Measurements from ENCODE around the gene MAGOHB. TPM values are rescaled to one million over a fixed set of nuclear protein-coding genes. Genes with fewer than 3 reads are reported as not detected.

The MAGOHB gene
- total RNA-seq, 1 experiment from 2014 or later = 64.4 TPM

DNA sequence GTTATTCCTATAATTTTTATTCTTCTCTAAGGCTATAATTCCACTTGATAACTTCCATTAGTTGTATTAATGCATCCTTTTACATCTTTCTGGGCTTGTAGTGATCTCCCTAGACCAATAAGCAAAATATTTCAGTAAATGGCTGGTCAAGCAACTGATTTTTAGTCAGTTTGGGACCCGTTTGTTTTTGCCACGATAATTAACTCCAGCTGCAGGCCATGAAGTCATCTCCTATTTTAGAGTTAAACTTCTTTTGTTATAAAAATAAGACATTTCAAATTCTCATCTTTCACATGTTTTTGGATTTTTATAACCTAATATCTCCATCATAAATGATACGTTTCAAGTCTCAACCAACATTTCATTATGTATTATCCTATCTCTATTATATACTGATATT is 49.4 kb downstream of the MAGOHB start:
- DNase-seq (ENCODE audit: low read depth) = no peak
- in situ Hi-C loops (cut with HindIII; ENCODE audit: low pct_unique_long_range_greater_than_20kb, low sequenced_read_pairs) = no loop called here

DNA sequence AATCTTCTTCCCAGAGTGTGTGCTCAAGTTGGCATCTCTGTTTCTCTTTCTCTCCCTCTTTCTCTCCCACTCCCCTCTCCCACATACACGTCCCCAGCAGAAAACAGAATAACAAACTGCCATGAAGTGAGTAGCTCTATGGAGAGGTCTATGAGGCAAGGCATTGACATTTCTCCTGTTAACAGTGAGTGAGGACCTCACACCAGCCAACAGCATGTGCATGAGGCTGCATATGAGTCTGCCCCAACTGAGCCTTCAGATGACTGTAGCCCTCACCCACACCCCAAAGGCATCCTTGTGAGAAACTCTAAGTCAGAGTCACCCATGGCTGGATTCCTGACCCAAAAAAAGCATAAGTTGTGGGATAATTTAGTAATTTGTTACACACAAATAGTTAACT is 50.4 kb downstream of the MAGOHB start:
- DNase-seq (ENCODE audit: low read depth) = no peak
- in situ Hi-C loops (cut with HindIII; ENCODE audit: low pct_unique_long_range_greater_than_20kb, low sequenced_read_pairs) = no loop called here

DNA sequence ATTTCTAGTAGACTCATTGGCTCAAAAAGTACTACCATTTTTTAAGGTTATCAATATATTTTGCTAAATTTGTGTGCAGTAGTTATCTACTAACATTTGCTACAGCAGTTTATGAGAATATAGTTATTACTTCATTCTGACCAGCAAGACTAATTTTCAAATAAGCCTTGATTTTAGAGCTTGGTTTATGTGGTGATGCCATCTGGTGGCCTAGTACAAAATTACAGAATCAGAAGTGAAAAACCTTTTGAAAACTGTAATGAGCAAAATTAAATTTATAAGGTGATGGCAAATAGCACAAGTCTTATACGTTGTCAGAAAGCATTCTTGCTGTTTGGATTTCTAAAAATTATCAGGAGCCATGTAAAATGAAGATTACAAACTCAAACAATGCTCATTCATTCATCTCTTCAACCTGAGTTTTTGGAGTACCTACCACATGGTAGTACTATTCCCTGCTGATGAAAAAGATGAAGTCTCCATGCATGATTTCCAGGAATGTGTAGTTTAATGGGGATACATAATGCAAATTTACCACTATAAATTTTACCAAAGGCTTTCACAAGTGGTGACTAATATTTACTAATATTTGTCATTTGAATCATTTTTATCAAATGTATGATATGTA is 51.0 kb downstream of the MAGOHB start:
- in situ Hi-C loops (cut with HindIII; ENCODE audit: low pct_unique_long_range_greater_than_20kb, low sequenced_read_pairs) = no loop called here
- peak; percentile 22 for DNase-seq (ENCODE audit: low read depth)

DNA sequence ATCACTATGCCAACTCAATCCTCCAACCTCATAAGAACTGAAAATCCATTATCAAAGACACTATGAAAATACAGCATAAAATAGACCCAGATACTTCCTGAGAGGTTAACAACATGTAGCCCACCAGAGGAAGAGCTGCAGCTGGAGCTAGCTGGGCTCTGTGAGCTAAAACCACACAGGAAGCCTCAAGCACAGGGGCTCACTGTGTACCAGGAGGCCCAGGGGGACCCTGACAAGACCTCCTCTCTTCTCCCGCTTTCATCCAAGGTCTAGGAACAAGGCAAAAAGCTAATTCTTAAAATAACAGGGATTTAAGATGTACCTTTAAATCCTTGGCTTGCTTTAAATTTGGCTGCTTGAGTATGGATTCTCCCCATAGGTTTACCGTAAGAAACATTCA is 54.2 kb downstream of the MAGOHB start:
- no peak for DNase-seq (ENCODE audit: low read depth)
- in situ Hi-C loops (cut with HindIII; ENCODE audit: low pct_unique_long_range_greater_than_20kb, low sequenced_read_pairs) = no loop called here

DNA sequence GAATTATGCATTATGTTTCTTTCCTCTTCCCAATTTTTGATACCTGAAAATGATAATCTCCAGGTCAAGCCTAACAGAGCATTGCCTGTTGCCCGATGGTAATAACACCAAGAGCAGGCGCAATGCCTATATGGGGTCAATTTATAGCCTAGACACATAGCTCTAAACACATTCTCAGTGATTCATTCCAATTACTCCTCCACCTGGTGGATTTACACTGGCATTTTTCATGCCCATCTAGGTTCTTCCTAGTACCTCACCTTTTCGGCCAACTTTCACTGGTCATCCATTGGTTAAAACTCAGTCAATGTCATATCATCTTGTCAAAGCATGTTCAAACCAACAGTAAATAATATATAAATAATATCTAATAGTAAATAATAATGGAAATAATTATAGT is 54.6 kb downstream of the MAGOHB start:
- in situ Hi-C loops (cut with HindIII; ENCODE audit: low pct_unique_long_range_greater_than_20kb, low sequenced_read_pairs) = no loop called here
- DNase-seq (ENCODE audit: low read depth) = no peak

DNA sequence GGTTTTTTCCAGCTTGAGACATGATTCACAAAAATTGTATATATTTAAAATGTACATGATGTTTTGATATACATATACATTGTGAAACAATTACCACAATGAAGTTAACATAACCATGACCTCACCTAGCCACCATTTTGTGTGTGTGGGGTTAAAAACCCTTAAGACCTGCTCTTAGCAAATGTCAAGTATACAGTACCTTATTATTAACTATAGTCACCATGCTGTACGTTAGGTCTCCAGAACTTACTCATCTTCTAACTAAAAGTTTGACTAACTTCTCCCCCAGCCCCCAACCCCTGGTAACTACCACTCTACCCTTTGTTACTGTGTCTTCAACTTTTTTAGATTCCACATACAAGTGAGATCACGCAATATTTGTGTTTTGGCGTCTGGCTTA is 55.1 kb downstream of the MAGOHB start:
- in situ Hi-C loops (cut with HindIII; ENCODE audit: low pct_unique_long_range_greater_than_20kb, low sequenced_read_pairs) = no loop called here
- DNase-seq (ENCODE audit: low read depth) = no peak

DNA sequence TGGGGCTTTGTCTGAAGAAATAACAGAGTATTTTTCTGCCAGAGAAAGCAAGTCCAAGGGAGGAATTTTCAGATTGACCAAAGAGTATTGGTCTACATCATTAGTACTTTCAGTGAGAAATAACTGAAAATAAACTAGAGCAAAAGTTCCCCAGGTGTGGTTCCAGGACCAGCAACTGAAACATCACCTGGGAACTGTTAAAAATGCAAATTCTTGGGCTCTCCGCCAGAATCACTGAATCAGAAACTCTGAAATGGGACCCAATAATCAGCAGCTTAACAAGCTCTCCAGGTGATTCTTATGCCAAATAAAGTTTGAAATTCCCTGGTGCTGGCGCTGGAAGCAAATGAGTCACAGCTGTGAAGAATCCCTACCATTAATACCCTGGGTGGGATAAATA is 55.6 kb downstream of the MAGOHB start:
- no peak for DNase-seq (ENCODE audit: low read depth)
- in situ Hi-C loops (cut with HindIII; ENCODE audit: low pct_unique_long_range_greater_than_20kb, low sequenced_read_pairs) = no loop called here

DNA sequence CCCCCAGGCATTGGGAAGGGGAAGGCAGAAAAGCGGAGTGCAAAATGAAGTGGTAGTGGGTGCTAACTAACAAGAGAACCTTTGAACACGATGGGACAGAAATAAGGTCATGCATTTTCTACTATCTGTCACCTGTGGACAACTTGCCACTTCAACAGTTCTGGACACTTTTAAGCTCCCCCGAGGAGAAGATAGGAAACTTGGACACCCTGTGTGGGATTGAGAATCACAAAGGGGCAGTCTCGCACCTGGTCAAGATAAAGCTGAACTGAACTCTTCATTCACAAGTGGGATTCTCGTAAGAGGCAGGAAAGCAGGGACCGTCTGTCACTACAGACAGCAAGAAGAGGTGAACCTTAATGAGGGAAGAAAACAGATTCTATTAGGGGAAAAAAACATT is 56.1 kb downstream of the MAGOHB start:
- in situ Hi-C loops (cut with HindIII; ENCODE audit: low pct_unique_long_range_greater_than_20kb, low sequenced_read_pairs) = no loop called here

DNA sequence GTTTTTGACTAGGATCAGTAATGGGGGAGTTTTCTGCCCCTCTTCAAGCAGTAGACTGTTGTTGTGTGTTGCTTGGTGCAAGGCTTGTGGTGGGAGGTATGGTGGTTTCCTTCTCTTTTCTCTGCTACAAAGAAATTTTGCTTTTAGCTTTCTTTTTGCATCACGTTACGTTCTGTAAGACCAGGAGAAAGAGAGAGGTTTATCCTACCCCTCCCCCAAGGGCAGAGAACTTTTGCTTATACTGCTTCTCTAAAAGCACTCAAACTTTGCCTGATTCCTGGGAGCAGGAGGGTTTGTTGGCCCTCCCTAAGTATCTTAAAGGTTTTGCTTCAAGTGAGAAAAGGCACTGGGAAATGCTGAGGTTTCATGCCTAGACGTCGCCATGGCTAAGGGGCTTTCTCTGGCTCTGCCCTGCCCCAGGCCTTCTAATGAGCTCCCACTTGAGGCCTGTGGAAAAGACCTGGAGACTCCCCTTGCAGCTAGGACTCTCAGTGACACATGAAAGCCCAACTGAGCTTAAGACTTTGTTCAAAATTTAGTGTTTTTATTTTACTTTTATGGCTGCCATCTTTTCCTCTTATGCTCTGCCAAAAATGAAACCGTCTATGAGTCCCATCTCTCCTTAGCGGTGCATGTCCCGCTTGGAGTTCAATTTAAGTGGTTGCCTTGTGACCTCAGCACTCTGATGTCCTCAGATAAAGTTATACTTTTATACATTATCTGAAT is 58.5 kb downstream of the MAGOHB start:
- DNase-seq (ENCODE audit: low read depth) = no peak
- in situ Hi-C loops (cut with HindIII; ENCODE audit: low pct_unique_long_range_greater_than_20kb, low sequenced_read_pairs) = no loop called here

More for the DNA sequence above, 56.1 kb downstream of the MAGOHB start:
- no peak for DNase-seq (ENCODE audit: low read depth)

DNA sequence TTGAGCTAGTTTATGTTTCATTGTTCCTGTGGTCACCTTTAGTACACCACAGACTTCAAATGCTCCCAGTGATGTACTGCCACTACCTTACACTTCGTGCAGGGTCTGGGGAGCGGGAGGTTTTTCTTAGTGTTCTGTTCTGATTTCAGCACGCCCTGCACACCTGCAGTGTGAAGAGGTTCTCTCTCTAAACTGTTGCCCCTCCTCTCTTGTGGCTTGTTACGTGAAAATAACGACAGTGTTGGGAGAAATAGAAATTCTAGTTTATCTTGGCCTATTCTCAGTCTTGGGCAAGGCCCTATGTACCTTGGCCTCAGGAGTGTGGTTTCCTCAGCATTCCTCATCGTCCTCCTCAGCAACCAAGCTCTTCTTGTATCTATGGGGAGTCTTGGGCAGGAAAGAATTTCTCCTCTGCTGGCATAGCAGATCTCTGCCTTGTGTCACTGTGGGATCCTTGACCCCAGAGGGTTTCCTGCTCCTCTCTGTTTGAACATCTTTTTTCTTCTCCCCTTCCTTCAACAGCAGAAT is 59.1 kb downstream of the MAGOHB start:
- in situ Hi-C loops (cut with HindIII; ENCODE audit: low pct_unique_long_range_greater_than_20kb, low sequenced_read_pairs) = no loop called here
- DNase-seq (ENCODE audit: low read depth) = no peak

Other genes starting within 250 kb of the MAGOHB start
- gene KLRK1, start 223.6 kb downstream of the MAGOHB start, total RNA-seq (2014; rRNA removed; shearing (Covaris generic); ENCODE audit: low replicate concordance) = not detected in 2 replicates
- not detected in 2 replicates for gene KLRC4, start 203.9 kb downstream of the MAGOHB start, total RNA-seq (2014; rRNA removed; shearing (Covaris generic); ENCODE audit: low replicate concordance)
- gene KLRC3, start 193.0 kb downstream of the MAGOHB start, total RNA-seq (2014; rRNA removed; shearing (Covaris generic); ENCODE audit: low replicate concordance) = not detected in 2 replicates
- gene KLRC2, start 177.6 kb downstream of the MAGOHB start, total RNA-seq (2014; rRNA removed; shearing (Covaris generic); ENCODE audit: low replicate concordance) = not detected in 2 replicates
- gene KLRC1, start 160.2 kb downstream of the MAGOHB start, total RNA-seq (2014; rRNA removed; shearing (Covaris generic); ENCODE audit: low replicate concordance) = not detected in 2 replicates
- 0.12 and 0.14 TPM in 2 replicates for gene EIF2S3B, start 107.7 kb downstream of the MAGOHB start, total RNA-seq (2014; rRNA removed; shearing (Covaris generic); ENCODE audit: low replicate concordance)
- 4.8 and 6.7 TPM in 2 replicates for gene STYK1, start 60.4 kb upstream of the MAGOHB start, total RNA-seq (2014; rRNA removed; shearing (Covaris generic); ENCODE audit: low replicate concordance)
- gene YBX3, start 109.7 kb upstream of the MAGOHB start, total RNA-seq (2014; rRNA removed; shearing (Covaris generic); ENCODE audit: low replicate concordance) = 259 and 280 TPM in 2 replicates
- gene TAS2R7, start 189.0 kb upstream of the MAGOHB start, total RNA-seq (2014; rRNA removed; shearing (Covaris generic); ENCODE audit: low replicate concordance) = not detected in 2 replicates
- gene TAS2R8, start 193.7 kb upstream of the MAGOHB start, total RNA-seq (2014; rRNA removed; shearing (Covaris generic); ENCODE audit: low replicate concordance) = not detected in 2 replicates
- gene TAS2R9, start 196.6 kb upstream of the MAGOHB start, total RNA-seq (2014; rRNA removed; shearing (Covaris generic); ENCODE audit: low replicate concordance) = not detected in 2 replicates
- not detected in 2 replicates for gene TAS2R10, start 212.7 kb upstream of the MAGOHB start, total RNA-seq (2014; rRNA removed; shearing (Covaris generic); ENCODE audit: low replicate concordance)
- gene PRR4, start 235.9 kb upstream of the MAGOHB start, total RNA-seq (2014; rRNA removed; shearing (Covaris generic); ENCODE audit: low replicate concordance) = not detected in 2 replicates